K562 (cell line): ENCODE data around the gene DOK4. TPM values are rescaled to one million over a fixed set of nuclear protein-coding genes. Genes with fewer than 3 reads are reported as not detected.

Experiments used
- ATAC-seq: fragments of 200-7000 bp; cut with Tn5 transposase; 3 replicates; pipeline ENCODE4 v1.9.1; 2020; ENCODE audit warnings: moderate library complexity
- BruUV-seq: library from RNA; stranded (reverse); fragments of 400-500 nt; replicated peaks from 2 replicates; lab custom pipeline; 2021; lab: Mats Ljungman, UMichigan
- CTCF ChIA-PET: fragments of 300-600 bp; formaldehyde crosslinking; extraction: SDS; loops from one replicate; lab custom pipeline; 2021; ENCODE audit warnings: low intra/inter-chr PET ratio; lab: Yijun Ruan, JAX
- POLR2A ChIA-PET: fragments of 300-600, 350-650 bp; sonication (Branson Sonifier 250); formaldehyde crosslinking; extraction: SDS; loops from one replicate; lab custom pipeline; 2021; ENCODE audit warnings: antibody characterized with exemption, inconsistent platforms; lab: Yijun Ruan, JAX
- DNase-seq, 4 experiments: peaks; one replicate each; pipeline versions ENCODE4 v3.0.0 to v3.0.0-alpha.2; 2011 to 2018; ENCODE audit warnings: low spot score in 3 of 4, mixed read lengths in 3 of 4; ENCODE audit errors: extremely low read depth in 1 of 4
- FAIRE-seq: peaks from 2 replicates; lab custom pipeline; 2011; peaks lifted over from hg19 to GRCh38; lab: Jason Lieb, UNC
- H2AFZ ChIP-seq: 2 replicates; pipeline ENCODE4 v1.6.0; 2011; ENCODE audit warnings: low read depth, low read length, control low read depth, inconsistent platforms
- H3K27ac ChIP-seq: fragments of 200-600 bp; 3 replicates; pipeline ENCODE4 v1.8.0; 2011; ENCODE audit warnings: low read depth, mild to moderate bottlenecking, control low read depth, inconsistent platforms, low read length, moderate library complexity, mixed read lengths; ENCODE audit errors: extremely low read depth
- H3K27me3 ChIP-seq, 2 experiments: fragments of 300-600 bp in 1 of 2; 2 replicates in 1 of 2; 3 replicates in 1 of 2; pipeline versions ENCODE4 v1.6.0 to v1.8.0; 2011; ENCODE audit warnings: inconsistent platforms in 2 of 2, low read length in 2 of 2, mild to moderate bottlenecking in 1 of 2, mixed read lengths in 1 of 2, moderate library complexity in 1 of 2; ENCODE audit not compliant: control insufficient read depth in 2 of 2, insufficient read depth in 2 of 2
- H3K36me3 ChIP-seq: fragments of 300-600 bp; 3 replicates; pipeline ENCODE4 v1.8.0; 2011; ENCODE audit warnings: mild to moderate bottlenecking, low read length, inconsistent platforms; ENCODE audit not compliant: control insufficient read depth, insufficient read depth
- H3K4me1 ChIP-seq, 2 experiments: fragments of 200-600 bp in 1 of 2; replicated peaks in 1 of 2; 2 replicates in 1 of 2; 3 replicates in 1 of 2; pipeline versions ENCODE4 v1.5.1 to v1.8.0; 2011; ENCODE audit warnings: inconsistent platforms in 2 of 2, low read length in 2 of 2, mild to moderate bottlenecking in 1 of 2, mixed read lengths in 1 of 2, moderate library complexity in 1 of 2; ENCODE audit not compliant: control insufficient read depth in 2 of 2, insufficient read depth in 2 of 2
- H3K4me2 ChIP-seq: 2 replicates; pipeline ENCODE4 v1.6.1; 2011; ENCODE audit warnings: low read length, control low read depth, inconsistent platforms, mixed read lengths; ENCODE audit not compliant: insufficient read depth
- H3K4me3 ChIP-seq: fragments of 200-600 bp; sonication (generic), shearing (Covaris generic); 2 replicates; pipeline ENCODE4 v1.5.1; 2016; ENCODE audit warnings: control low read depth, inconsistent platforms
- H3K79me2 ChIP-seq: fragments of 200-600 bp; 3 replicates; pipeline ENCODE4 v1.8.0; 2011; ENCODE audit warnings: low read length, inconsistent platforms; ENCODE audit not compliant: control insufficient read depth, insufficient read depth
- H3K9ac ChIP-seq, 2 experiments: 2 replicates each; pipeline versions ENCODE4 v1.6.0 to v1.6.1; 2011; ENCODE audit warnings: low read depth in 2 of 2, low read length in 2 of 2, control low read depth in 1 of 2, inconsistent platforms in 1 of 2, mild to moderate bottlenecking in 1 of 2, mixed read lengths in 1 of 2; ENCODE audit not compliant: insufficient read depth in 1 of 2
- H3K9me1 ChIP-seq: one replicate; pipeline ENCODE4 v1.6.0; 2011; ENCODE audit warnings: inconsistent platforms, mild to moderate bottlenecking, low read length, moderate library complexity; ENCODE audit not compliant: control insufficient read depth, insufficient read depth
- H3K9me3 ChIP-seq: replicated peaks from 2 replicates; pipeline ENCODE4 v1.5.1; 2011; ENCODE audit warnings: low read depth, low read length, inconsistent platforms; ENCODE audit not compliant: control insufficient read depth, insufficient read depth
- H4K20me1 ChIP-seq: replicated peaks from 2 replicates; pipeline ENCODE4 v1.6.1; 2011; ENCODE audit warnings: low read length, inconsistent platforms, mixed read lengths; ENCODE audit not compliant: control insufficient read depth, insufficient read depth
- PHF21A ChIP-seq: fragments of 450-650 bp; IDR thresholded peaks from 2 replicates; pipeline ENCODE4 v1.6.1; 2017; ENCODE audit warnings: low read depth, borderline replicate concordance
- WGBS: fragments of 100-300 bp; shearing (Covaris generic); methylation state at CpG from one replicate; pipeline ENCODE4 v1.1.6; 2016; ENCODE audit warnings: low coverage, mixed read lengths; ENCODE audit not compliant: insufficient coverage; ENCODE audit errors: missing lambda C conversion rate; 5-methylcytosine and 5-hydroxymethylcytosine counted together
- in situ Hi-C: fragments of 300-500 bp; cut with MboI; formaldehyde crosslinking; loops from 4 replicates; pipeline ENCODE4 v1.15.0; 2018; ENCODE audit warnings: inconsistent platforms, mixed read lengths
- intact Hi-C: fragments of 100-400 bp; cut with micrococcal nuclease; formaldehyde crosslinking; loops from 2 replicates; pipeline ENCODE4 v1.14.2; 2022
- polyA plus RNA-seq, 8 experiments: library from polyadenylated mRNA; depleted of rRNA in 4 of 8; stranded (reverse) in 5 of 8; unstranded in 3 of 8; fragments of >200 nt; fragmentation: Nextera tagmentation in 2 of 8; fragmentation: Illumina TruSeq in 1 of 8; extraction: Ambion mirVana in 2 of 8; extraction: Trizol in 1 of 8; gene quantifications; 2 replicates each; pipeline versions ENCODE4 v1.2.1 to v1.2.3, GENCODE V29; 2011 to 2014; ENCODE audit warnings: inconsistent platforms in 1 of 8, missing spikeins in 1 of 8
- total RNA-seq, 7 experiments: library from RNA; depleted of rRNA in 6 of 7; stranded (reverse); fragments of >200 nt in 6 of 7; fragmentation: Illumina TruSeq in 2 of 7; extraction: Trizol in 2 of 7; gene quantifications; 2 replicates each; pipeline versions ENCODE4 v1.2.1 to v1.2.3, GENCODE V29; 2011 to 2021; ENCODE audit warnings: low replicate concordance in 1 of 7
- TF ChIP-seq, protein P1 (sequence below): sonication (generic); formaldehyde crosslinking; IDR thresholded peaks from 2 replicates; pipeline ENCODE4 v1.8.1; 2023; ENCODE audit warnings: mild to moderate bottlenecking, missing genetic modification reagents

Gene DOK4
- total and polyA plus RNA-seq, 9 of the 15 experiments (the other 6 are each of a cell fraction or from before 2014, with no cell fraction given) = 0.10 to 14.4 (median 8.3) TPM

DNA sequence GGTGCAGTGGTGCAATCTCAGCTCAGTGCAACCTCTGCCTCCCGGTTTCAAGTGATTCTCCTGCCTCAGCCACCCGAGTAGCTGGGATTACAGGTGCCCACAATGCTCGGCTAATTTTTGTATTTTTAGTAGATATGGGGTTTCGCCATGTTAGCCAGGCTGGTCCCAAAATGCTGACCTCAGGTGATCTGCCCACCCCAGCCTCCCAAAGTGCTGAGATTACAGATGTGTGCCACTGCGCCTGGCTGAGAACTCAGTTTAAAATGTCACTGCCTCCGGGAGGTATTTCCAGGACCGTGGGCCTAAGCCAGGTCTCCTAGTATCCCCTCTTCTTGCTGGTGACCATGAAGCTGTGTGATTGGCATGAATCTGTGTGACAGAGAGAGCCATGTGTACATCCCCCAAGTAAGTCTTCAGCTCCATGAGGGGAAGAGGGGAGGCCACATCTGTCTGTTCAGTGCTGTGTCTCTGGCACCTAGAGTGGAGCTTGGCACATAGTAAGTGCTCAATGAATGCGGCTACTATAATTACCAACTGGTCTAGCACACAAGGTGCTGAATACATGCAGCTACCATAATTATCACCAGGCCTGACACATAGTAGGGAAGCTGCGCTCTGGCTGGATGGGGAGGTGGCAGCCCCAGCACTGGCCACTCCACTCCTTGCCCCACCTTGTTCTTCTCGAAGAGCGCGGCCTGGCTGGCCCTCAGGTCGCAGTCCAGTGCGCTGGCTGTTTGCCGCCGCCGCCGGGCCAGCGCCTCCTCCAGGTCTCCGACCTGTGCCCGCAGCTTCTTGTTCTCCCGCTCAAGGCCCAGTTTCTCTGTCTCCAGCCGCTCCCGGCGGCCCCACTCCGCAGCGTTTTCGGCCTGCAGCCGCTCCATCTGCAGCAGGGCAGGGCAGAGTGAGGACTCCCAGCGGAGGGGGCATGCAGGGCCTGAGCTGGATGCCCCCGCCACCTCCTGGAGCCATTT, 31.4 kb upstream of the DOK4 start:
- no peak for ATAC-seq
- H3K27me3 ChIP-seq = no peaks in the 10 kb centered on the region
- no peak for TF ChIP-seq PHF21A
- TF ChIP-seq, protein P1, sequence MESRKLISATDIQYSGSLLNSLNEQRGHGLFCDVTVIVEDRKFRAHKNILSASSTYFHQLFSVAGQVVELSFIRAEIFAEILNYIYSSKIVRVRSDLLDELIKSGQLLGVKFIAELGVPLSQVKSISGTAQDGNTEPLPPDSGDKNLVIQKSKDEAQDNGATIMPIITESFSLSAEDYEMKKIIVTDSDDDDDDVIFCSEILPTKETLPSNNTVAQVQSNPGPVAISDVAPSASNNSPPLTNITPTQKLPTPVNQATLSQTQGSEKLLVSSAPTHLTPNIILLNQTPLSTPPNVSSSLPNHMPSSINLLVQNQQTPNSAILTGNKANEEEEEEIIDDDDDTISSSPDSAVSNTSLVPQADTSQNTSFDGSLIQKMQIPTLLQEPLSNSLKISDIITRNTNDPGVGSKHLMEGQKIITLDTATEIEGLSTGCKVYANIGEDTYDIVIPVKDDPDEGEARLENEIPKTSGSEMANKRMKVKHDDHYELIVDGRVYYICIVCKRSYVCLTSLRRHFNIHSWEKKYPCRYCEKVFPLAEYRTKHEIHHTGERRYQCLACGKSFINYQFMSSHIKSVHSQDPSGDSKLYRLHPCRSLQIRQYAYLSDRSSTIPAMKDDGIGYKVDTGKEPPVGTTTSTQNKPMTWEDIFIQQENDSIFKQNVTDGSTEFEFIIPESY = peak; percentile 28; the same call in 1 of the 2 replicates
- TF ChIP-seq, all 486 proteins: peak for 1
- FAIRE-seq (no peak), DNase-seq (no peak)
- no TSS peak for BruUV-seq
- ChIA-PET POLR2A (interaction anchor here (0.9 to 1.6 kb wide), 6 partner anchors 8 to 53 kb away, joined by 3 to 6 read pairs (median 3); no protein-coding TSS in a partner anchor), CTCF (interaction anchor here (0.7 to 3.3 kb wide), 4 partner anchors 15 to 216 kb away, joined by 3 to 44 read pairs (median 16); partner anchors contain the start of gene POLR2C)
- Histone ChIP-seq H3K4me1 (peaks cover 0 to 16% of the 10 kb centered on the region in 2 experiments; a peak in 2 of 5 replicates), H2AFZ (no peak overlapping the region), H4K20me1 (no peaks in the 10 kb centered on the region), H3K9me1 (peaks cover 2% of the 10 kb centered on the region), H3K4me3 (no peak overlapping the region), H3K9ac (no peak overlapping the region), H3K36me3 (no peaks in the 10 kb centered on the region), H3K27ac (no peak overlapping the region), H3K79me2 (no peaks in the 10 kb centered on the region), H3K4me2 (no peak overlapping the region), H3K9me3 (no peaks in the 10 kb centered on the region)
- in situ Hi-C loops (loop anchor here (5.0 kb wide), 3 partner anchors 40 to 215 kb away; no protein-coding TSS in a partner anchor), intact Hi-C loops (loop anchor here (10.0 kb wide), 1 partner anchor 433 kb away; no protein-coding TSS in a partner anchor)
- 63% methylated on average over 24 of the region's 31 CpGs for whole genome bisulfite sequencing
